ENCODE data around the gene SLC16A3.

DNA sequence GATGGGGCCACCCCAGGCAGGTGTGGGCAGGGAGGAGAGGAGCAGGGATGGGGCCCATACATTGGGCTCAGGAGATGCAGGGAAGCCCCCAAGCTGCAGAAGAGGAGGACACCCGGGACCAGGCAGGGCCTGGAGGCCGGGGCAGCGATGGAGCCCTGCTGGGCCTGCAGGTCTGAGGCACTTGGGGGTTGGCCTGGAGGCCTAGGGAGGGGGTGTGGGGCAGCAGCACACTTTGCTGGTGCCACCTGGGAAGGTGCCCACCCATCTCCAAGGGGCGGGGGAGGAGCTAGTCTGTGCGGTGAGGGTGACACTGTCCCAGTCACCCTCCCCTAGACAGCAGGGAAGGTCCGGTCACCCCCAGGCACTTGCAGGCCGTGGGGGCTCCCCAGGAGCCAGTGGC, 9.8 kb upstream of the SLC16A3 start:
- TF ChIP-seq, protein P1, sequence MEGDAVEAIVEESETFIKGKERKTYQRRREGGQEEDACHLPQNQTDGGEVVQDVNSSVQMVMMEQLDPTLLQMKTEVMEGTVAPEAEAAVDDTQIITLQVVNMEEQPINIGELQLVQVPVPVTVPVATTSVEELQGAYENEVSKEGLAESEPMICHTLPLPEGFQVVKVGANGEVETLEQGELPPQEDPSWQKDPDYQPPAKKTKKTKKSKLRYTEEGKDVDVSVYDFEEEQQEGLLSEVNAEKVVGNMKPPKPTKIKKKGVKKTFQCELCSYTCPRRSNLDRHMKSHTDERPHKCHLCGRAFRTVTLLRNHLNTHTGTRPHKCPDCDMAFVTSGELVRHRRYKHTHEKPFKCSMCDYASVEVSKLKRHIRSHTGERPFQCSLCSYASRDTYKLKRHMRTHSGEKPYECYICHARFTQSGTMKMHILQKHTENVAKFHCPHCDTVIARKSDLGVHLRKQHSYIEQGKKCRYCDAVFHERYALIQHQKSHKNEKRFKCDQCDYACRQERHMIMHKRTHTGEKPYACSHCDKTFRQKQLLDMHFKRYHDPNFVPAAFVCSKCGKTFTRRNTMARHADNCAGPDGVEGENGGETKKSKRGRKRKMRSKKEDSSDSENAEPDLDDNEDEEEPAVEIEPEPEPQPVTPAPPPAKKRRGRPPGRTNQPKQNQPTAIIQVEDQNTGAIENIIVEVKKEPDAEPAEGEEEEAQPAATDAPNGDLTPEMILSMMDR (conservative IDR thresholded peaks at IDR 0.05; ENCODE audit: low read length): no peak
- no peak for TF ChIP-seq EZH2phosphoT487 (IDR thresholded peaks at IDR 0.05; ENCODE audit: borderline replicate concordance)
